Activated T-cell treated with anti-CD3 and anti-CD28 coated beads, Interleukin-2, amount 50 U/mL, for 48 hours (primary cell): ENCODE measurements around the gene LMNTD1.
A peak's percentile ranks its signal among the peaks of the same experiment; 100 is the strongest.

Source experiments
- DNase-seq, 2 experiments: peaks; one replicate each; pipeline ENCODE4 v3.0.0-alpha.2; 2020

Gene LMNTD1

GRCh38 chr12:25550186-25550585, 2.9 kb downstream of the LMNTD1 start:
- no peak for DNase-seq

- DNase-seq = no peak
Measured at GRCh38 chr12:25549120-25549519, 4.0 kb downstream of the LMNTD1 start.

GRCh38 chr12:25546318-25546717, 6.8 kb downstream of the LMNTD1 start:
- no peak for DNase-seq

GRCh38 chr12:25533150-25533549, 19.9 kb downstream of the LMNTD1 start:
- no peak for DNase-seq

- DNase-seq = no peak
Measured at GRCh38 chr12:25531502-25532052, 21.5 kb downstream of the LMNTD1 start.

GRCh38 chr12:25529738-25530137, 23.3 kb downstream of the LMNTD1 start:
- DNase-seq = no peak

GRCh38 chr12:25526778-25527177, 26.3 kb downstream of the LMNTD1 start:
- no peak for DNase-seq

- DNase-seq = no peak
Measured at GRCh38 chr12:25524366-25524765, 28.7 kb downstream of the LMNTD1 start.

- no peak for DNase-seq
Measured at GRCh38 chr12:25521625-25522256, 31.3 kb downstream of the LMNTD1 start.

GRCh38 chr12:25518512-25518911, 34.6 kb downstream of the LMNTD1 start:
- DNase-seq = peak; percentile 18 to 19

- DNase-seq = no peak
Measured at GRCh38 chr12:25504744-25505143, 48.3 kb downstream of the LMNTD1 start.

GRCh38 chr12:25503666-25504065, 49.4 kb downstream of the LMNTD1 start:
- no peak for DNase-seq

- no peak for DNase-seq
Measured at GRCh38 chr12:25502596-25502995, 50.5 kb downstream of the LMNTD1 start.

- DNase-seq = no peak
Measured at GRCh38 chr12:25502118-25502517, 51.0 kb downstream of the LMNTD1 start.

- DNase-seq = no peak
Measured at GRCh38 chr12:25501549-25501948, 51.5 kb downstream of the LMNTD1 start.

- DNase-seq = no peak
Measured at GRCh38 chr12:25500651-25501050, 52.4 kb downstream of the LMNTD1 start.

GRCh38 chr12:25497021-25497420, 56.1 kb downstream of the LMNTD1 start:
- DNase-seq = no peak

- no peak for DNase-seq
Measured at GRCh38 chr12:25496098-25496587, 56.9 kb downstream of the LMNTD1 start.

- no peak for DNase-seq
Measured at GRCh38 chr12:25495331-25496097, 57.6 kb downstream of the LMNTD1 start.

GRCh38 chr12:25494926-25495325, 58.2 kb downstream of the LMNTD1 start:
- no peak for DNase-seq

- DNase-seq = no peak
Measured at GRCh38 chr12:25493682-25494081, 59.4 kb downstream of the LMNTD1 start.

- DNase-seq = no peak
Measured at GRCh38 chr12:25491396-25492325, 61.4 kb downstream of the LMNTD1 start.
